PC-9 (cell line): ENCODE measurements around the gene LRRC53.
A peak's percentile ranks its signal among the peaks of the same experiment; 100 is the strongest.

Source experiments
- EZH2 ChIP-seq: fragments of 200-600 bp; sonication (generic); IDR thresholded peaks from 2 replicates; pipeline ENCODE4 v1.8.0; 2017; ENCODE audit warnings: antibody characterized with exemption, low read depth
- TF ChIP-seq, protein P1 (sequence below): fragments of 200-600 bp; sonication (generic); conservative IDR thresholded peaks from 2 replicates; pipeline ENCODE4 v1.6.1; 2017; ENCODE audit warnings: mixed run types, antibody characterized with exemption, mild to moderate bottlenecking, moderate library complexity

GRCh38 chr1:74468982-74469603 is 43.3 kb downstream of the LRRC53 start:
- TF ChIP-seq, protein P1, sequence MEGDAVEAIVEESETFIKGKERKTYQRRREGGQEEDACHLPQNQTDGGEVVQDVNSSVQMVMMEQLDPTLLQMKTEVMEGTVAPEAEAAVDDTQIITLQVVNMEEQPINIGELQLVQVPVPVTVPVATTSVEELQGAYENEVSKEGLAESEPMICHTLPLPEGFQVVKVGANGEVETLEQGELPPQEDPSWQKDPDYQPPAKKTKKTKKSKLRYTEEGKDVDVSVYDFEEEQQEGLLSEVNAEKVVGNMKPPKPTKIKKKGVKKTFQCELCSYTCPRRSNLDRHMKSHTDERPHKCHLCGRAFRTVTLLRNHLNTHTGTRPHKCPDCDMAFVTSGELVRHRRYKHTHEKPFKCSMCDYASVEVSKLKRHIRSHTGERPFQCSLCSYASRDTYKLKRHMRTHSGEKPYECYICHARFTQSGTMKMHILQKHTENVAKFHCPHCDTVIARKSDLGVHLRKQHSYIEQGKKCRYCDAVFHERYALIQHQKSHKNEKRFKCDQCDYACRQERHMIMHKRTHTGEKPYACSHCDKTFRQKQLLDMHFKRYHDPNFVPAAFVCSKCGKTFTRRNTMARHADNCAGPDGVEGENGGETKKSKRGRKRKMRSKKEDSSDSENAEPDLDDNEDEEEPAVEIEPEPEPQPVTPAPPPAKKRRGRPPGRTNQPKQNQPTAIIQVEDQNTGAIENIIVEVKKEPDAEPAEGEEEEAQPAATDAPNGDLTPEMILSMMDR, result peak; percentile 85
- TF ChIP-seq EZH2, result no peak
